Uterus (tissue), 4 donors: ENCODE results near the gene DNM3. TPM values are rescaled to one million over a fixed set of nuclear protein-coding genes. Genes with fewer than 3 reads are reported as not detected.

Experiments
- DNase-seq, 2 donors: peaks; one replicate each; pipeline ENCODE4 v3.0.0-alpha.2; 2019 to 2020
- H3K27ac ChIP-seq, 2 donors: fragments of 200-600 bp; sonication (generic); 1 replicate in 1 of 2; 2 replicates in 1 of 2; pipeline ENCODE4 v1.5.1; 2016 to 2018
- H3K27me3 ChIP-seq, 2 donors: fragments of 200-600 bp; sonication (generic); one replicate each; pipeline ENCODE4 v1.5.1; 2018 to 2019; ENCODE audit warnings: control low read depth in 1 of 2
- H3K36me3 ChIP-seq, 2 donors: fragments of 200-600 bp; sonication (generic); one replicate each; pipeline ENCODE4 v1.5.1; 2019; ENCODE audit warnings: control low read depth in 1 of 2
- H3K4me1 ChIP-seq, 2 donors: fragments of 200-600 bp; sonication (generic); one replicate each; pipeline ENCODE4 v1.5.1; 2018 to 2019; ENCODE audit warnings: control low read depth in 1 of 2
- H3K4me3 ChIP-seq, 2 donors: fragments of 200-600 bp; sonication (generic); 1 replicate in 1 of 2; 2 replicates in 1 of 2; pipeline ENCODE4 v1.5.1; 2018 to 2019; ENCODE audit warnings: mild to moderate bottlenecking in 1 of 2
- H3K9me3 ChIP-seq, 2 donors: fragments of 200-600 bp; sonication (generic); one replicate each; pipeline ENCODE4 v1.5.1; 2019; ENCODE audit warnings: control low read depth in 1 of 2
- POLR2A ChIP-seq, 2 donors: fragments of 450-650 bp; IDR thresholded peaks; one replicate each; pipeline ENCODE4 v1.6.1; 2016; ENCODE audit warnings: antibody characterized with exemption in 2 of 2, mild to moderate bottlenecking in 1 of 2, moderate library complexity in 1 of 2
- intact Hi-C: fragments of 100-400 bp; cut with DNase I; formaldehyde crosslinking; loops from one replicate; pipeline ENCODE4 v1.15.1; 2023; ENCODE audit warnings: low total_unique reads
- total RNA-seq, 4 donors: library from RNA; depleted of rRNA in 3 of 4; stranded (reverse); fragments of >200 nt in 3 of 4; gene quantifications; one replicate each; pipeline versions ENCODE4 v1.1.0 to v1.2.4, GENCODE V29; 2014 to 2023
- TF ChIP-seq, protein P1 (sequence below), 4 experiments: fragments of 200-600 bp in 2 of 4; fragments of 450-650 bp in 2 of 4; sonication (generic) in 2 of 4; IDR thresholded peaks; one replicate each; pipeline ENCODE4 v1.5.1; 2016 to 2019; ENCODE audit warnings: antibody characterized with exemption in 4 of 4, mild to moderate bottlenecking in 2 of 4, moderate library complexity in 1 of 4
- donor health status: DM: yes; HTN: yes; CAD: no.

DNM3 gene
- total RNA-seq, 4 donors from 2014 or later: 4.7 to 49.2 (median 14.6) TPM

DNA sequence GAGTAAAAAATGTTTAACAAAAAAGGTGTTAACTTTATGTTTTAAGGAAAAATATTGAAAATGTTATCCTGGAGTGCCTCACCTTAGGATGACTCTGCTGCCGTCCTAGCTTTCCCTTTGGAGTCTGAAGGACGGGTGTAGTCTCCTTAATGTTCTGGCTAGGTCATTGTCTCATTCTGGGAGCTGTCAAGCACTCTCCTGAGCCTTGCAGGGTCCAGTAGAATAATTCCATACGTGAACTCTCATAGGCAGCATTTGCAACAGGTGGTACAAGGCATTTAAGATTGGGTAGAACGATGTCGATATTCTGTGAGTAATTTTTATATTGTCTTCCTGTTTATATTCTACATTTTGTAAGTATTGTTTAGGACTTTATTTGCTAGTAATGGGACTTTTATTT, 295.6 kb downstream of the DNM3 start:
- no peaks in the 10 kb centered on the region for H3K27me3 ChIP-seq
- peak overlapping the region in 1 of 2 donors; percentile 16 for H3K4me3 ChIP-seq
- TF ChIP-seq POLR2A (IDR thresholded peaks at IDR 0.05): no peak
- TF ChIP-seq, protein P1, sequence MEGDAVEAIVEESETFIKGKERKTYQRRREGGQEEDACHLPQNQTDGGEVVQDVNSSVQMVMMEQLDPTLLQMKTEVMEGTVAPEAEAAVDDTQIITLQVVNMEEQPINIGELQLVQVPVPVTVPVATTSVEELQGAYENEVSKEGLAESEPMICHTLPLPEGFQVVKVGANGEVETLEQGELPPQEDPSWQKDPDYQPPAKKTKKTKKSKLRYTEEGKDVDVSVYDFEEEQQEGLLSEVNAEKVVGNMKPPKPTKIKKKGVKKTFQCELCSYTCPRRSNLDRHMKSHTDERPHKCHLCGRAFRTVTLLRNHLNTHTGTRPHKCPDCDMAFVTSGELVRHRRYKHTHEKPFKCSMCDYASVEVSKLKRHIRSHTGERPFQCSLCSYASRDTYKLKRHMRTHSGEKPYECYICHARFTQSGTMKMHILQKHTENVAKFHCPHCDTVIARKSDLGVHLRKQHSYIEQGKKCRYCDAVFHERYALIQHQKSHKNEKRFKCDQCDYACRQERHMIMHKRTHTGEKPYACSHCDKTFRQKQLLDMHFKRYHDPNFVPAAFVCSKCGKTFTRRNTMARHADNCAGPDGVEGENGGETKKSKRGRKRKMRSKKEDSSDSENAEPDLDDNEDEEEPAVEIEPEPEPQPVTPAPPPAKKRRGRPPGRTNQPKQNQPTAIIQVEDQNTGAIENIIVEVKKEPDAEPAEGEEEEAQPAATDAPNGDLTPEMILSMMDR (IDR thresholded peaks at IDR 0.05): no peak
- no peak for DNase-seq
- peak overlapping the region; percentile 91 to 98 for H3K27ac ChIP-seq
- no peaks in the 10 kb centered on the region for H3K9me3 ChIP-seq
- no peaks in the 10 kb centered on the region for H3K4me1 ChIP-seq
- intact Hi-C loops: no loop called here
- no peaks in the 10 kb centered on the region for H3K36me3 ChIP-seq

DNA sequence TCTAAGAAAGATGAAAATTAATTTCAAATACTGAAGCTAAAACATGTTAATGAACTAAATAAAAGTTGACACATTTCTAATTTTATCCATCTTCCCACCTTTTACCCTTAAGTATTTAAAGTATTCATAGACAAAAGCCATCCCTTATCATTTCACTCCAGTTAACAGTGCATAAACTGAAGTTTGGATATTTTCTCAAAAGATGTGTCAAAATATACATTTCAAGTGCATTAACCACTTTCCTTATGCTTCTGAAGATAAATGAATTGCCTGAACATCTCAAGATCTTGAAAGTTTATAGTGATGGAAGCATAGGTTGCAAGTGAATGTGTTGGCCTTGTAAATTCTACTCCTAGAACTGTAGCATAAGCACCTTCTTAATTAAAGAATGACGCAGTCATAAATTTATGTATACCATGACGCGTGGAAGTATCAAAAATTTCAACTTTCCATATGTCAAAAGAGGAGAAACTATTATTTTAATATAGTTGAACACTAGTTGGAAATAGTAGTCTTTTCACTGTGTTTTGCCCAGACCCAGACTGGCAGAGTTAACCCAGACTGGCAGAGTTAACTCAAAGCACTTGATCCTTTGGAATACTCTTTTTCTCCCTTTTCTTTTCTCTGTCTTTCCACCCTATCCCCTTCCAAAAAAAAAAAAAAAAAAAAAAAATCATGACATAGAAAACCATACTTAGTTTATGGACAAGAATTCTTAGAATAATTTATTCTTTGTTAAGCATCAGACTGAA, 296.6 kb downstream of the DNM3 start:
- TF ChIP-seq POLR2A (IDR thresholded peaks at IDR 0.05): no peak
- TF ChIP-seq, protein P1 (IDR thresholded peaks at IDR 0.05): no peak
- H3K4me3 ChIP-seq: no peak overlapping the region
- intact Hi-C loops: no loop called here

DNA sequence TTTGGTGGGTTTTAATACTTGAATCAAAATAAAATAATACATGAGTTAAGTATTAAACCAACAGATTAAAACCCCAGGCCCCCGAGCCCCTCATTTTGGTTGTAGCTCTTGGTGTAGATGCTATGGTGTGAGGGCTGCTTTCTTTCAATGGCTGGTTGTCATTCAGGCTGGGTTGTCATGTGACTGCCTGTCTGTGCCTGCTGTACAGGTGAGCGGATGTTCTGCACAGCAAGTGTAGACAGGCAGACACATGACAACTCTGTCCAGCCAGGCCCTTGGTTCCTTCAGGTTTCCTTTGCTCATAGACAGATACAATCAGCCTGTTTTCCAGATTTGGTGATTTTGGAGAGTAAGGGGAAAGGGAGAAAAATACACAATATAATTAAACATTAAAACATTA, 297.3 kb downstream of the DNM3 start:
- DNase-seq: peak in 1 of 2 donors; percentile 36
- intact Hi-C loops: no loop called here
- H3K4me3 ChIP-seq: peak overlapping the region in 1 of 2 donors; percentile 4

More for the DNA sequence above, 296.6 kb downstream of the DNM3 start:
- Histone ChIP-seq H3K27ac (peak overlapping the region; percentile 91 to 98), H3K9me3 (no peaks in the 10 kb centered on the region), H3K27me3 (no peaks in the 10 kb centered on the region), H3K4me1 (no peaks in the 10 kb centered on the region), H3K36me3 (no peaks in the 10 kb centered on the region)
- DNase-seq: no peak

DNA sequence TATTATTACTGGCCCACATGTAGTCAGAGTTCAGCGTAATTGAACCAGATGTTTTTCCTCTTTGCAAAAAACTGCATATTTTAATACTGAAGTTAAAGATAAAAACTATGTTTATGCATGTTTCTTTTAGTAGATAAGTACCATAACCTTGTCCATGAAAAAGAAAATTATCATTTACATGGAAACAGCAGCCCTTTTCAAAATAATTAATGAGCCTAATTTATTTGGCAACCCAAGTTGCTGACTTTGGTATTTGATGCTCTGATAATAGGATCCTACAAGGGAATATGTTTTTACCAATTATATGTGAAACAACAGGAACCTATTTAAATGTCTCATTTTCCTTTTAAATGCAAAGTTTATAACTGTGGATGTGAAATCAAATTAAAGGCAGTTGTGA, 297.9 kb downstream of the DNM3 start:
- no peaks in the 10 kb centered on the region for H3K9me3 ChIP-seq
- TF ChIP-seq, protein P1 (IDR thresholded peaks at IDR 0.05): no peak
- no peak for TF ChIP-seq POLR2A (IDR thresholded peaks at IDR 0.05)
- H3K4me3 ChIP-seq: peak overlapping the region in 1 of 2 donors; percentile 58
- peak overlapping the region; percentile 91 to 98 for H3K27ac ChIP-seq
- H3K27me3 ChIP-seq: no peaks in the 10 kb centered on the region
- intact Hi-C loops: no loop called here
- H3K4me1 ChIP-seq: no peaks in the 10 kb centered on the region
- DNase-seq: no peak
- H3K36me3 ChIP-seq: no peaks in the 10 kb centered on the region

More for the DNA sequence above, 297.3 kb downstream of the DNM3 start:
- no peaks in the 10 kb centered on the region for H3K27me3 ChIP-seq
- peak overlapping the region; percentile 91 to 98 for H3K27ac ChIP-seq
- TF ChIP-seq, protein P1 (IDR thresholded peaks at IDR 0.05): no peak
- no peak for TF ChIP-seq POLR2A (IDR thresholded peaks at IDR 0.05)
- no peaks in the 10 kb centered on the region for H3K4me1 ChIP-seq
- H3K9me3 ChIP-seq: no peaks in the 10 kb centered on the region
- H3K36me3 ChIP-seq: no peaks in the 10 kb centered on the region

DNA sequence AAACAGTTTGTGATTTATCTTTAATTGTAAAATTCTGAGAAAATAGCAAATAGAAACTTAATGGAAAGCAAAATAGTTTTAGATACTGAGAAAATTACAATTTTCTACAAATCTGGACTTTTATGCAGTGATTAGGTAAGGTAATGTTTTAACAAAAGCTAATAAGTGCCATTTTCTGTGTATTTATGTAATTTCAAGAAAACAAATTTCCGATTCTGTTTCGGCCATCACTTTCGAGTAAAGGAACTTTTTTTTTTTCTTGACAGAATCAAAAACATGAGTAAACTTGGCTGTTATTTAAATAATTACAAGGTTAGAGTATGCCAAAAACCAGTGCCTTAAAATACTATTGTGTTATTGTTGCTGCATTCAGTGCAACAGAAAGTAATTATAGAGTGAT, 298.8 kb downstream of the DNM3 start:
- Histone ChIP-seq H3K27ac (peak overlapping the region; percentile 91 to 98), H3K36me3 (no peaks in the 10 kb centered on the region), H3K27me3 (no peaks in the 10 kb centered on the region), H3K4me3 (peak overlapping the region in 1 of 2 donors; percentile 58), H3K4me1 (no peaks in the 10 kb centered on the region), H3K9me3 (no peaks in the 10 kb centered on the region)
- intact Hi-C loops: no loop called here
- TF ChIP-seq, protein P1 (IDR thresholded peaks at IDR 0.05): no peak
- no peak for TF ChIP-seq POLR2A (IDR thresholded peaks at IDR 0.05)
- no peak for DNase-seq
